GM19035 (cell line): ENCODE data around the gene PARD3B.

Experiments
- ATAC-seq: cut with Tn5 transposase; IDR thresholded peaks from one replicate; pipeline ENCODE4 v1.9.1; 2021; ENCODE audit not compliant: unreplicated experiment

Gene PARD3B

DNA sequence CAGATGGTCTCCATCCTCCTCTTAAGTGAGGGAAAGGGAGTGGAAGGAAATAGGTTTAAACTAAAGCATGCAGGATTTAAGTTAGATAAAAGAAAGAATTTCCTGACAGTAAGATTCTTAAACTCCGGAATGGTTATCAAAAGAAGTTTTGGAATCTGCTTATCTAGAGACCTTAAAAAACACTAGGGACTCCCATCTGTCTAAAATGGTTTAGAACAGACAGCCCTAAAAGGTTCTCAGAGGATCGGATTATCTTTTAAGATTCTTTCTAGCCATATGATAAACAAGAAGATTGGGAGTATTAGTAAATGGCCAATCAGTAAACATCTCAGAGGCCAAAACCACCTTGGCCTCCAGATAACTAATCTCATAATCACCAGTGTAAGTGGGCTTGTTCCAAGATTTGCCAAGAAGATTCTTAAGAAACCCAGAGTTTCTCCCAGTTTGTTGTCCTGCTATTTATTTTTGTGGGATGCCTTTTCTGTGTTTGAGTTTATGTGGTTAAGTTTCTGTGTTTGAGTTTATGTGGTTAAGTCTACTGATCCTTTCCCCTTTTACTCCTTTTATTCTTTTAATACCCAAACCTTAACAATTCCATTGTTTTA, 822.2 kb downstream of the PARD3B start:
- no peak for ATAC-seq

DNA sequence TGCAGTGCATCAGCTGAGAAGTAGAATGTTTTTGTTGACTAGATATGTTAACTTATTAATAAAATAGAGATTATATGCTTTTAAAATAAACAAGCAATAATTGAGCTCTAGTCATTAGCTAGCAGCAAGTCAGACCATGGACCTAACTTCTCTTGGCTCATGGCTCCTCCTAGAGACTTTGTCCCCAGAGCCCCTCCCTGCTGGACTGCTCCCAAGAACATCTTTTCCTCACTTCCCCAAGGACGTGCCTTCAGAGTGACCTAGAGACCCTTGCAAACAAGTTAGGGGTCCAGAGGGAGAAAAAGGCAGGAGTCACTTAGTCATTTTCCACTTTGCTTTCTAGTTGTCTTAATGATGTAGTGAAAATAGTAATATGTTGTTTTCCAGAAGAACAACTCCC, 824.5 kb downstream of the PARD3B start:
- ATAC-seq = no peak

DNA sequence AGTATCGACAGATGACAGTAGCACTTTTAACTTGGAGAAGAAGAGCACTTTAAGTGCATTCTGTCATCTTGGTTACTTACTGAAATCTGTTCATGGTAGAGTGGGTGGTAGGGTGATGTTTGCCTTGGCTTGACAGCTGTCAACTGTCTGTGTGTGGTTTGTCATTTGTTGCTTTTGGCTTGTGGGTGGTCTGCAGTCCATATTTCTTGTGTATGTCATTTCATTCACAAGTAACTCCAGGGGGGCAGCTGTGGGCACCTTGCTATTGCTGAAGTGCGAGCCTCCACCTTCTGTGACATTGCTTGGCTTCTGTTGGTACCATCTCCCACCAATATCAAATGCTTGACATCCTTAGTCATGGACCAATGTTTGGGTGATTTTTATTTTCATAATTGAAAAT, 825.5 kb downstream of the PARD3B start:
- no peak for ATAC-seq

DNA sequence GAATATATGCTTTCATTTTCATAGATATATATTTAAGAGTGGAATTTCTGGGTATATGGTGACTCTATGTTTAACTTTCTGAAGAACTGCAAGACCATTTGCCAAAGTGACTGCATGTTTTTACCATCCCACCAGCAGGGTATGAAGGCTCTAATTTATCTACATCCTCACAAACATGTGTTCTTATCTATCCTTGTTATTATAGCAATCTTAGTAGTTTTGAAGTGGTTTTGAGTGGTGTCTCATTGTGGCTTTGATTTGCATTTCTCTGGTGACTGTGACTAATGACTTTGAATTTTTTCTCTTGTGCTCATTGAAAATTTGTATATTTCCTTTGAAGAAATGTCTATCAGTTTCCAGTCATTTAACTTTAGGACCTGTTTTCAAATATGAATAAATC, 826.9 kb downstream of the PARD3B start:
- ATAC-seq = no peak

DNA sequence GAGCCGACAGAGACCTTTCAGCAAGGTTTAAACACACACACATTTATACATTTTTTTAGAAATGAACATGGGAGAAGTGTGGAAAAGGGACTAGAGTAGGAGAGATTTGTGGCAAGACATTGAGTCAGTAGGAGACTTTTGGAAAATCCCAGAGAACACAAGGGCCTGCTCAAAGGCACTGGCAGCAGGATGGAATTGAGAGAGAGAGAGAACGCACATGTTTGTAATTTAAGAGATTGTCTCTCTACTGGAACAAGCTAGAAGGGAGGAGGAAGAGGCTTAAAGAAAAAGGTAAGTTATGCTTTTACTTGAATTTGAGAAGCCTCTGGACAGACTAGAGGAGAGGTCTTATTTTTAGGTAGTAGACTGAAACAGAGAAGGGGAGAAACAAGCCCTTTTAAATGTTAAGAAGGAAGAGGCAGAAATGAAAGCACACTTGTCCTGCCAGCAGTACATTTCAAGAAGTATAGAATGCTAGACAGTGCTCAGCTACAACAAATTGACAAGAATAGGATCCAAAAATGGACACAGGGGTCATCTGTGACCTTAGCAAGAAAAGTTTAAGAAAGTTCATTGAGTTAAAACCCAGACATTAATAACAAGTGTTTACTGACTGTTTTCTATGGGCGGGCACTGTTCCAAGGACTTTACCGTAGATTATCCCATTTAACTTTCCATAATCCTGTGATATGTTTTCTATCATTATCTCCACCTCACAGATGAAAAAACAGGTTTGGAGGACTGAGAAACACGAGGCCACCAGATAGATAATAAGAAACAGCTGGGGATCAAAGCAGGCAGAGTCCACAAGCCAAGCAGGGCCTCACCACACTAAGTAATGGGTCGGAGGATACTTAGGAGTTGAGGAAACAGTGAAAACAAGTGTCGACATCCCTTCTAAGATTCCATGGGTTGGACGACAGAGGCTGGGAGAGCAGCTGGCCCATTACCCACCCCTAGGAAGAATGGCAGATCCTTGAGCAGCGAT, 830.5 kb downstream of the PARD3B start:
- no peak for ATAC-seq

DNA sequence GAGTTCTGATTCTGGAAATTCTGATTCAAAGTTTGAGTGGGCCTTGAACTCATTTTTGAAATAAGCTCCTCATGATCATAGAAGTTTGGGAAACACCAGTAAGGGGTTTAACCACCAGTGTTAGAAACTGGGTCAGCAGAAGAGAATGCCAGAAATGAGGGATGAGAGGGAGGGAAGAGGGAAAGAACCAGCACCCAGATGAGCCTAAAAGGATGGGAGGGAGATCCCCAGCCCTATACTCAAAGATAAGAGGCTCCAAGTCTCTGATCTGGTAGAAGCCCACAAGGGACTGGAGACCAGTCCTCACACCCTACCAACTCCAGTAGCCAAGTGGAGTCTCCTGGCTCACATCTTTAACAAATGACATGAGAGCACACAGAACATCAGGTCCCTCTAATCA, 832.0 kb downstream of the PARD3B start:
- no peak for ATAC-seq

DNA sequence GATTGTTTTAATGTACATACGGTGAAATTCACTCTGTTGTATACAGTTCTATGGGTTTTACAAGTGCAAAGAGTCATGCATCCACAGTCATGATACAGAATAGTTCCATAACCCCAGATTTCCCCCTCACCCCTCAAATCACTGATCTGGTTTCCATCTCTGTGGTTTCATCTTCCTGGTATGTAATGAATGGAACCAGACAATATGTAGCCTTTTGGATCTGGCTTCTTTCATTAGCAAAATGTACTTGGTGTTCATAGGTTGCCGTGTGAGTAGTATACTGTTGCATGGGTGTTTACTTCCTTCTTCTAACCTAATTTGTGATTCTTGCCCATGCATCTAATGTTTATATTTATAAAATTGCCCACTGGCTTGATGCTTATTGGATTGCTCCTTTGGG, 838.3 kb downstream of the PARD3B start:
- ATAC-seq = no peak

DNA sequence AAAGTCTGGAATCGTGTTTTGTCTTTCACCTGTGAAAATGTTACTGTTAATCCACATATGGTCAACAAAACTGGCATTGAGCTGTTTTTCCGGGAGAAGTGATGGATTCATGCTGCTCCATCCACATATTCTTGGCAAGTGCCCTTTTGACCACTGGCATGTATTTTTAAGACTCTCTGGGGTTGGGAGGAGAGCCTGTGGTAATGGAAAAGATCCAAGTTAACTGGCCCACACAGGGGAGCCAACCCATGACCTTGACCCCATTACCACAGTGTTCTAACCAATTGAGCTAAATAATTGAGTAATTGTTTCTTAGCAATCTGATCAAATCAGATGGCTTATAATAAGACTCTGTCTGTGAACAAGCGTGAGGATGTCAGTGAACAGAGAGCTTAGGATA, 840.8 kb downstream of the PARD3B start:
- no peak for ATAC-seq

DNA sequence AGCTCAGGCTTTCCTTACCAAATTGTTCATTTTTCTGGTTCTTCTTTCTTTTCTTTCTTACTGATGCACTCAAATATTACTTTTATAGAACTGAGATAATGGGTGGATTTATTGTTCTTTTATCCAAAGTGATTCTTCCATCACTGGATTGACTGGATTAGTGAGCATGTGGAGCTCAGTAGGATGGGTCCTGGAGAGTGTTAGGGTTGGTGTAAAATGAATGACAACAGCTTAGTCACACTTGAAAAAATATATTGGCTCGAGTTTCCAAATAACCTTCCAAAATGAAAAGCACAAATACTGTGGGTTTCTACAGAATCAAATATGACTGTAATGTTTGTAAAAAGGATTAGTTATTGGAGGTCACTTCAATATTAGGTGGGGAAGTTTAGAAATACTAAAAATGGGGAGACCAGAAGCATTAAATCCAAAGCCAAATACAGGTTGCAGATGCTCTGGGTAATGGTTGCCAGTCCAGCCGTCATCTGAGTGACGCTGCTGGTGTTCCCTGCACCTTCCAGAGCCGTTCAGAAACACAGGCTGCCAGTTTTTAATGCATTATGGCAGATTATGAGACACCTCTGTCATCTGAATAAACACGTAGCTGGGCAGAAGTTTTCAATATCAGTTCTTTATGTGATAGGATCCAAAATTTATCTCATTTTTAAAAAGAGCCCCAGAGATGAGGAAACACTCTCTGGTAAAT, 842.2 kb downstream of the PARD3B start:
- no peak for ATAC-seq

DNA sequence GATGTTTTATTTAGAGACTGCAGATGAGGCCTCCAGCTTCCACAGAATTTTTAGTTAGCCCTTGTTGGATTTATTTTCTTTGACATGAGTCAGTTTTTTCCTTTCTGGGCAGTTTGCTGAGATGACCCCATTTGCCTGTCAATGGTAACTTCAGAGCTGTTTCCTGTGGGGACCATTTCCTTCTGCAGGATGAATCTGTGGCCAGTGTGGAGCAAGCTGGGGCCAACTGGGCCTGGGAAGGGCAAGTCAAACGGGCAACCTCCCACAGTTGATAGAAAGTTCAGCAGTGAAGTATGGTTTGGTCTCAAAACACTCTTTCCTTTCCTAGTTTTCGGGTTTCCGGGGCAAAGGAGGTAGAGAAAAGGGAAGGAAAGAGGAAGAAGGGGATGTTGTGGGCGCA, 845.6 kb downstream of the PARD3B start:
- ATAC-seq = no peak

DNA sequence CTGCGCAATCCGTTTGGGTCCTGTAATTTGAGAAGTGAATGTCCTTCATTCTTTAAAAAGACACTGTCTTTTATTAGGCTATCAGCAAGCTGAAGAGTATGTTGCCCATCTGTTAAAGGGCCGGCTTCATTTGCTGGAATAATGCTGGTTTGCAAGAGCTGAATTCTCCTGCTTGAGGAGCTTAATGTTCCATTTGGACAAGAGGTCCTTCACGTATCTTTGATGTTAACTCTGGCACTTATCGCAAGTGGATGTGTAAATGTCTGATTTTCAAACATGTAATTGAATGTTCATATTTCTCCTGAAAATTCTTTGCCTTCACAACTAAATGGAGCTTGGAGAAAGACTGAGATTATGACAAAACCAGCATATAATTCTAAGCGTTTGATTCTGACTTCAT, 856.2 kb downstream of the PARD3B start:
- no peak for ATAC-seq

DNA sequence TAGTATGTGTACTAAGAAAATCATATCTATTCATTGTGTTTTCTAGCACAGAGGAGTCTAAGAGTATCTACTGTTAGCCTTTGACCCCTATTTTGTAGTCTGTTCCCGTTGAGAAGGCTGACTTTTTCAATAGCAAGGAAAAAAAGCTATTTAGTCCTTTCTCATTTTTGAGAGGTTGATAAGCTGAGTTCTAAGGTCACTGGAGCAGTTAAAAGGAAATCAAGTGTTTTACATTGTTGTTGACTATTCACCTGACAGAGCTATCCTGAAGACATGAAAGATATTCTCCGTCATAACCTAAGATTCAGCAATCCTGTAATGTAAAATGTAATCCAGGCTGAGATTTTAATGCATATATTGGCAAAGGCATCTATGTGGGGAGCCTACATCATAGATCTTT, 856.7 kb downstream of the PARD3B start:
- no peak for ATAC-seq

DNA sequence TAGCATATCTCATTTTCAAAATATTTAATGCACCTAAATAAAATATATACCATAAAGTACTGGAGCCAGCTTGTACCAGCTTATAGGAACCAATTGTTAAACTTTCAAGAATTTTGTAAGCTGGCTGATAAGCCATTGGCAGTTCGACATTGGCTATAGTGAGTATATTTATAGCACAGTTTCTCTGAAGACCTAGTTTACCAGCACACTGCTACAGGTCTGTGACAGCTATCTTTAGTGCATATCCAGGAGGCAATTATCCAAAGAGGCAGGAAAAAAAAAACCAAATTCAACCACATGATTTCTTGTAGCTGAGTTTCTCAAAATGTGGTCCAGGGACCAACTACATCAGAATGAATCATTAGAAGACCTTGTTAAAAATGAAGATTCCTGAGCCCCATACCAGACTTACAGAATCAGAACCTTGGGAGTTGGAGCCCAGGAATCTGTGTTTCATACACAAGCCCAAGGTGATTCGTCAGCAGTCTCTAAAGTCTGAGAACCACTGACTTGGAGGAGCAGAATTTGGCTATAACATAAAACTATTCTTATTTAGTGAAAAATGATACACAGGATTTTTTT, 858.1 kb downstream of the PARD3B start:
- ATAC-seq = no peak

DNA sequence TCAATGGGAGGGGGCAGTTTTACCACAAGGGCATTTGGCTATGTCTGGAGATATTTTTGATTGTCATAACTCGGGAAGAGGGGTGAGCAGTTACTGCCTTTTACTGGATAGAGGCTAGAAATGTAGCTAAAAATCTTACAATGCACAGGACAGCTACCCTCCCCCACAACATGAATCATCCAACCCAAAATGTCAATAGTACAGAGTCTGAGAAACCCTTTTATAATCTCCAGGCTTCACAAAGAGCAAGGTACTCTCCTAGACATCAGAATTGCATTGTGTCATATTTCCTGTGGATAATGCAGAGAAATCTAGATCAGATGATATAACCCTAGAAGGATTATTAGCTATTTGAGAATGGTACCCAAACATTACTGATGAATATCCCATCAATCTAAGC, 859.9 kb downstream of the PARD3B start:
- no peak for ATAC-seq

DNA sequence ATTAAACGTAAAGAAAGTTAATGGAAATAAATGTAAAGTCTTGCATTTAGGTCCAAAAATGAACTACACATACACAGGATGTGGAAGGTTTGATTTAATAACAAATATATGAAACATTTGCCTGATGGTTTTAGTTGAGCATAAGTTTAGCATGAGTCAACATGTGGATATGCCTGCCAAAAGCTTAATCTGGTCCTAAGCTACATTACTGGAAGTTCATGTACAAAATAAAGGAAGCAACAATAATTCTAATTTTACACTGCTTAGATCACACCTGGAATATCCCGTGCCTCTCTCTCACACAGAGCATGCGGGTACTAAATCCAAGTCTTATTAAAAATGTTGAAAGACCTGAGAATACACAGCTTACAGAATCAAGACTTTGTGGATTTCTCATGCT, 860.5 kb downstream of the PARD3B start:
- no peak for ATAC-seq

DNA sequence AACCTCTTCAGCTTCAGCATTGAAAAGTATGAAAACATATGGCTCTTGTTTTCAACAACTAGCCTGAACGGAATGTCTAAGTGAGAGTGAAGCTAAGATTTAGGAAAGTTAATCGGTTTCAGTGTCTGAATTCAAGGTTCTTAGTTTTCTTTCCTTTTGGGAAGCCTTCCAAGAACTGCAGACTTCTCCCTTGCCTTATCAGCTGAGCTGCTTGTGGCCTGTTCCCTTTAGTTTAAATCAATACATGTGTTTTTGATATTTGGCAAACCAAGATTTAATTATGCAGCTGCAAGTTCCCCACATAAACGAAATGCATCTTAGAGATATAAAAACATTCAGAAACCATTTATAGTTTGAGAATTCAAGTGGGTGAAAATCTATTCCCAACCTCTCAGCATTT, 862.7 kb downstream of the PARD3B start:
- ATAC-seq = no peak

DNA sequence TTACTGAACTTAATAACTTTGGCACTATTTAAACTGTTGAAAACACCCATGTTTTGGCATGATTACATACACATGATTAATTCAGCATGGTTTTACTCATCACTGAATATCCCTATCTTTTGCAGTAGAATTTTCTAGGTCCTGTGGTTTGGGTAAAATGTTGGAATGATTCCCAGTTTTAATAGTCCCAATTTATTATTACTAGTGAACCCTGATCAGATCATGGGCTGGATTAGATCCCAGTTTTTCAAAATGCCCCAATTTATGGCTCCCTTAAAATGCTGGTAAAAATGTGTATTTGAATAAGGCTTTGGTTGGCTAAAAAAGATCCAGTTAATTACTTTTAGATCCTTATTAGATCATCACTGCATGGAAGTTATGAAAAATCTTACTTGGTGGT, 863.4 kb downstream of the PARD3B start:
- no peak for ATAC-seq

DNA sequence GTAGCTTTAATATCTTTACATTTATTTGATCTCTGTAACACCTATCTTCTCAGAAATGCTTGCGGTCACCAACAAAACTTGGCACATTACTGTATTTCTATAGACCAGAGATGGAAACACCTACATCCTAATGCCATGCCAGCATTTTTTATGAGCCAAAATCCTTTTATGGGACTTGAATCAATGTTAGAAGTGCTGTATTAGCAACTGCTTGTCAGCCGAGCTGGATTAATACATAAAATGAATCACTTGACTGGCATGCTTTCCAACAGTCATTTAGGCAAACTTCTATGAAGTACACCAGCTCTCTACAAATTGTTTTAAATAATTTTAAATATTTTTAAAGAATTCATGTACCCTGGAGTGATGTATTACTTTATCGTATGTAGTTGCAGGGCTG, 864.1 kb downstream of the PARD3B start:
- ATAC-seq = no peak

DNA sequence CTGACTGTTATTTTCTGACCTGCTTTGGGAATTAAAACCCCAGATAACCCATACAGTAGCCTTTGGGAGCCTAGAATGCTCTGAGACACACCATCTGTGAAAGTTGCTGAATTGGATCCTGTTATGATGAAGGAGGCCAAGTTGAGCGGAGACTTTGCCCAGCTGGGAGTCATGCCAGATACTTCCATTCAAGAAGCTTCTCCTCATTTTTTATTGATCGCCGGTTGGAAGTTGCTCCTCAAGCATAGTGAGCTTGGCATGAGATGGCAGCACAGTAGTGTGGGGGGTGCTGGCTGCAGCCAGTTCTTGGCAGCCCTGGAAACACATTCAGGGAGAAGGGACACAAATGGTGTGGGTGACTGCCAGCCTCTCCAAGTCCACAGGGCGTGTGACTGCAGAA, 866.3 kb downstream of the PARD3B start:
- no peak for ATAC-seq

DNA sequence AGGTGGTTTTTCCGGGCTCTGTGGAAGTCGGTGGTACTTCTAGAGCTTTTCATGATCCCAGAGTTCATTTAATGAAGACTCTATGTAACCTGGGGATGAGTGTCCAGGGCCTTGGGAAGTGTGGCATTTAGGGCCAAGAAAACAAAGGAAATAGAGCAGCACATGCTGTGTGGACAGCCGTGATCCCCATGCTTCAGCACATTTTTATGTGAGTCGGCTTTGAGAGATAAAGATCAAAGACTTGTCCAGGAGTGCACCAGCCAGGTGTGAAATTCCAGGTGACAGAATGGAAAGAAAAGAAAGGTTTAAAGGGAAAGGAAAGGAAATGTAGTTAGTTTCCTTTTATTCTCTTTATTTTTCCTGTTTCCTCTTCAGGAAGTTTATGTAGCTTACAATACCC, 879.1 kb downstream of the PARD3B start:
- ATAC-seq = no peak

DNA sequence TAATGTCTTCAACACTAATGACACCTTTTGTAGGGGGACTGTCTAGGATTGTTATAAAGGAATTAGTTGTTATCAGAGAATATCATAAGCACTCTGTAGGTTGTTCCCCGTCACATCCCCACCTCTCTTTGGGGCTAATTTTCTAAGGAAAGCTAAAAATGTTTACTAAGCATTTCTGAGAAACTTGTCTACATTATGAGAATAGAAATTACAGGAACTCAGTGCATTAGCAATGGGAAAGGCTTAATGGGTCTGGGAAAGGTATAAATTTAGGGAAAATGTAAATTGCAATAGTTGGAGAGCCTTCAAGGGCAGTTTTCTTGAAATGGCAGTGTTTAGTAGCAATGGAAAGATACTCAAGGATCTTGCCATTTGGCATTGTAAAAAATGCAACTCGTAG, 879.8 kb downstream of the PARD3B start:
- ATAC-seq = no peak

DNA sequence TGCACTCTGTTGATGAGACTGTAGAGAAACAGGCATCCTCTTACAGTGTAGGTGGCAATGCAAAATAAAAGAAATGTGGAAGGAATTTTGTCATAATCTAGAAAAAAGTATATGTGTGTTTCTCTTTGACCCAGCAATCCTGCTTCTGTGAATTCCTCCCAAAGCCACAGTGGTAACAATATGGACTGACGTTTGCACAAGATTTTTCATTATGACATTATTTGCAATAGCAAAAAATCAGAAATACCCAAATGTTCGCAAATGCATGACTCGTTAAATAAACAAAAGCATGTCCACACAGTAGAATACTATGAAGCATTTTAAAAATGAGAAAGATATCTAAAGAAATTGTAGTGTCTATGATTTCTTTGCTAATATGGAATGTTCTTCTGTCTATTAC, 881.8 kb downstream of the PARD3B start:
- no peak for ATAC-seq
